ENCODE measurements around the gene MAP1LC3B2.

MAP1LC3B2 gene

GRCh38 chr12:116559162-116559935 lies at the start of gene MAP1LC3B2:
MAP1LC3B2 (plus strand) TSS chr12:116559381; CDS start chr12:116575943, 16,562 bp downstream.
- no peak for DNase-seq

- DNase-seq = no peak
Measured at GRCh38 chr12:116513944-116514343, 45.2 kb upstream of the MAP1LC3B2 start.

GRCh38 chr12:116515684-116516083 lies 43.5 kb upstream of the MAP1LC3B2 start:
- no peak for DNase-seq

- DNase-seq = no peak
Measured at GRCh38 chr12:116516657-116517056, 42.5 kb upstream of the MAP1LC3B2 start.

- peak; percentile 24 for DNase-seq
Measured at GRCh38 chr12:116517431-116518045, 41.6 kb upstream of the MAP1LC3B2 start.

- no peak for DNase-seq
Measured at GRCh38 chr12:116520225-116520760, 38.9 kb upstream of the MAP1LC3B2 start.

GRCh38 chr12:116520801-116521471 lies 38.2 kb upstream of the MAP1LC3B2 start:
- DNase-seq = no peak

- no peak for DNase-seq
Measured at GRCh38 chr12:116524311-116524710, 34.9 kb upstream of the MAP1LC3B2 start.

- no peak for DNase-seq
Measured at GRCh38 chr12:116524964-116525379, 34.2 kb upstream of the MAP1LC3B2 start.

GRCh38 chr12:116525418-116526001 lies 33.7 kb upstream of the MAP1LC3B2 start:
- DNase-seq = no peak

GRCh38 chr12:116528065-116528464 lies 31.1 kb upstream of the MAP1LC3B2 start:
- DNase-seq = no peak

GRCh38 chr12:116528498-116528897 lies 30.7 kb upstream of the MAP1LC3B2 start:
- DNase-seq = no peak

- DNase-seq = no peak
Measured at GRCh38 chr12:116529048-116529447, 30.1 kb upstream of the MAP1LC3B2 start.

GRCh38 chr12:116529686-116530085 lies 29.5 kb upstream of the MAP1LC3B2 start:
- no peak for DNase-seq

GRCh38 chr12:116532428-116532827 lies 26.8 kb upstream of the MAP1LC3B2 start:
- no peak for DNase-seq

- DNase-seq = no peak
Measured at GRCh38 chr12:116532986-116533342, 26.2 kb upstream of the MAP1LC3B2 start.

GRCh38 chr12:116533343-116534251 lies 25.6 kb upstream of the MAP1LC3B2 start:
- peak; percentile 82 for DNase-seq

GRCh38 chr12:116534311-116535121 lies 24.7 kb upstream of the MAP1LC3B2 start:
- peak; percentile 63 for DNase-seq

GRCh38 chr12:116535241-116535640 lies 23.9 kb upstream of the MAP1LC3B2 start:
- DNase-seq = no peak

- DNase-seq = no peak
Measured at GRCh38 chr12:116537101-116537904, 21.9 kb upstream of the MAP1LC3B2 start.
